GM23338 (cell line): Measurements from ENCODE around the gene GALK1. TPM values are rescaled to one million over a fixed set of nuclear protein-coding genes. Genes with fewer than 3 reads are reported as not detected.
A peak's percentile ranks its signal among the peaks of the same experiment; 100 is the strongest.

Source experiments
- ATAC-seq: fragments of 200-7000 bp; cut with Tn5 transposase; 3 replicates; pipeline ENCODE4 v1.9.1; 2020
- DNase-seq: peaks from one replicate; pipeline ENCODE4 v3.0.0-alpha.2; 2015; ENCODE audit warnings: low spot score
- H2AFZ ChIP-seq: fragments of 200-600 bp; sonication (generic); 2 replicates; pipeline ENCODE4 v1.8.0; 2016; ENCODE audit warnings: antibody characterized with exemption, mild to moderate bottlenecking, moderate library complexity
- H3F3A ChIP-seq: fragments of 200-600 bp; sonication (generic); replicated peaks from 2 replicates; pipeline ENCODE4 v1.8.0; 2017; ENCODE audit warnings: antibody characterized with exemption, mixed run types, low read depth
- H3K27ac ChIP-seq: fragments of 200-600 bp; sonication (generic); 2 replicates; pipeline ENCODE4 v1.6.1; 2016; ENCODE audit warnings: low read depth
- H3K27me3 ChIP-seq: fragments of 200-600 bp; sonication (generic); 2 replicates; pipeline ENCODE4 v1.8.0; 2016; ENCODE audit warnings: mild to moderate bottlenecking, mixed run types, moderate library complexity; ENCODE audit not compliant: insufficient read depth
- H3K36me3 ChIP-seq: fragments of 200-600 bp; sonication (generic); 2 replicates; pipeline ENCODE4 v1.8.0; 2016; ENCODE audit warnings: mild to moderate bottlenecking; ENCODE audit not compliant: insufficient read depth
- H3K4me1 ChIP-seq: fragments of 200-600 bp; sonication (generic); 2 replicates; pipeline ENCODE4 v1.8.0; 2016; ENCODE audit warnings: mild to moderate bottlenecking, moderate library complexity; ENCODE audit not compliant: insufficient read depth
- H3K4me2 ChIP-seq: fragments of 200-600 bp; sonication (generic); 2 replicates; pipeline ENCODE4 v1.7.1; 2017; ENCODE audit warnings: mixed run types
- H3K4me3 ChIP-seq: fragments of 200-600 bp; sonication (generic); 2 replicates; pipeline ENCODE4 v1.6.1; 2016; ENCODE audit warnings: mixed run types
- H3K79me2 ChIP-seq: fragments of 200-600 bp; sonication (generic); replicated peaks from 2 replicates; pipeline ENCODE4 v1.8.0; 2017; ENCODE audit warnings: mild to moderate bottlenecking; ENCODE audit not compliant: insufficient read depth
- H3K9me2 ChIP-seq: fragments of 200-600 bp; sonication (generic); 2 replicates; pipeline ENCODE4 v1.8.0; 2017; ENCODE audit not compliant: insufficient read depth
- H4K20me1 ChIP-seq: fragments of 200-600 bp; sonication (generic); replicated peaks from 2 replicates; pipeline ENCODE4 v1.8.0; 2017; ENCODE audit warnings: mild to moderate bottlenecking; ENCODE audit not compliant: insufficient read depth
- H3K27ac Mint-ChIP-seq: 2 replicates; pipeline ENCODE4 v1.8.0; 2020; ENCODE audit warnings: inconsistent platforms, mild to moderate bottlenecking, moderate library complexity, mixed read lengths
- H3K27me3 Mint-ChIP-seq: 3 replicates; pipeline ENCODE4 v1.8.0; 2022; ENCODE audit warnings: low read depth, mild to moderate bottlenecking, moderate library complexity, mixed read lengths, inconsistent platforms; ENCODE audit not compliant: insufficient read depth, poor library complexity
- H3K36me3 Mint-ChIP-seq: 3 replicates; pipeline ENCODE4 v1.8.0; 2021; ENCODE audit warnings: low read depth, mild to moderate bottlenecking, inconsistent platforms, moderate library complexity, mixed read lengths
- H3K4me1 Mint-ChIP-seq: 3 replicates; pipeline ENCODE4 v1.8.0; 2020; ENCODE audit warnings: mild to moderate bottlenecking, inconsistent platforms, mixed read lengths
- H3K4me3 Mint-ChIP-seq: 3 replicates; pipeline ENCODE4 v1.8.0; 2021; ENCODE audit warnings: moderate library complexity, mild to moderate bottlenecking, inconsistent platforms, mixed read lengths
- H3K9me3 Mint-ChIP-seq: 3 replicates; pipeline ENCODE4 v1.8.0; 2020; ENCODE audit warnings: moderate library complexity, mild to moderate bottlenecking, inconsistent platforms, mixed read lengths
- CREB1 ChIP-seq: fragments of 250-450 bp; sonication (Bioruptor Pico); IDR thresholded peaks from 2 replicates; pipeline ENCODE4 v1.5.0; 2020; ENCODE audit warnings: low read depth, mild to moderate bottlenecking, moderate library complexity
- ETS1 ChIP-seq: IDR thresholded peaks from 2 replicates; pipeline ENCODE4 v1.6.1; 2016; ENCODE audit warnings: antibody characterized with exemption
- EZH2phosphoT487 ChIP-seq: fragments of 200-600 bp; sonication (generic); IDR thresholded peaks from one replicate; pipeline ENCODE4 v1.8.1; 2018; ENCODE audit warnings: antibody characterized with exemption; ENCODE audit not compliant: unreplicated experiment
- REST ChIP-seq: IDR thresholded peaks from one replicate; pipeline ENCODE4 v1.6.1; 2018; ENCODE audit warnings: antibody characterized with exemption; ENCODE audit not compliant: unreplicated experiment
- STAT1 ChIP-seq: IDR thresholded peaks from one replicate; pipeline ENCODE4 v1.6.1; 2016; ENCODE audit warnings: antibody characterized with exemption; ENCODE audit not compliant: unreplicated experiment
- ZNF331 ChIP-seq: fragments of 250-450 bp; sonication (Bioruptor Pico); IDR thresholded peaks from 2 replicates; pipeline ENCODE4 v1.5.0; 2020; ENCODE audit warnings: low read depth, mild to moderate bottlenecking, moderate library complexity
- ZNF462 ChIP-seq: fragments of 250-450 bp; sonication (Bioruptor Pico); IDR thresholded peaks from 2 replicates; pipeline ENCODE4 v1.5.0; 2020; ENCODE audit warnings: mild to moderate bottlenecking, moderate library complexity
- polyA plus RNA-seq: library from polyadenylated mRNA; unstranded; fragments of >200 nt; fragmentation: Nextera tagmentation; extraction: Ambion mirVana; gene quantifications from 2 replicates; pipeline ENCODE4 v1.2.1, GENCODE V29; 2016
- total RNA-seq: library from RNA; depleted of rRNA; stranded (reverse); fragments of >200 nt; shearing (Covaris generic); gene quantifications from 2 replicates; pipeline ENCODE4 v1.2.3, GENCODE V29; 2014

Gene GALK1
- total and polyA plus RNA-seq, 2 experiments from 2014 or later, result 30.5 to 31.7 TPM

- H3K4me1 Mint-ChIP-seq, result no peaks in the 10 kb centered on the region
- H3K27ac Mint-ChIP-seq, result no peak overlapping the region
- peaks cover 16% of the 10 kb centered on the region for H3K36me3 Mint-ChIP-seq
- H3K4me3 Mint-ChIP-seq, result no peak overlapping the region
- peaks cover 5% of the 10 kb centered on the region for H4K20me1 ChIP-seq
- no peak for TF ChIP-seq ZNF462 (CRISPR knock-in tag)
- no peak for TF ChIP-seq ETS1
- no peak for TF ChIP-seq EZH2phosphoT487
- TF ChIP-seq ZNF331 (CRISPR knock-in tag), result no peak
- no peak for TF ChIP-seq REST
- no peak for TF ChIP-seq CREB1 (CRISPR knock-in tag)
- no peak for TF ChIP-seq STAT1
- H3K4me3 ChIP-seq, result no peak overlapping the region
- H3K27me3 Mint-ChIP-seq, result peaks cover 15% of the 10 kb centered on the region
- H3K9me3 Mint-ChIP-seq, result no peaks in the 10 kb centered on the region; the same call in 2 of the 3 replicates
- H3K79me2 ChIP-seq, result peaks cover 28% of the 10 kb centered on the region
- no peak for DNase-seq
- no peaks in the 10 kb centered on the region for H3K9me2 ChIP-seq
- H2AFZ ChIP-seq, result no peak overlapping the region
- no peak for ATAC-seq
- H3F3A ChIP-seq, result no peaks in the 10 kb centered on the region; the same call in 1 of the 2 replicates
- no peaks in the 10 kb centered on the region for H3K4me1 ChIP-seq
- H3K4me2 ChIP-seq, result no peak overlapping the region
- H3K27ac ChIP-seq, result 0 out of 2 replicates have a peak overlapping the region, but pooled peaks have one; percentile 76
- H3K36me3 ChIP-seq, result no peaks in the 10 kb centered on the region
- H3K27me3 ChIP-seq, result no peaks in the 10 kb centered on the region
Observed at GRCh38 chr17:75808549-75808904, 43.5 kb upstream of the GALK1 start.
